H9 (cell line): ENCODE measurements around the gene ATCAY. TPM values are rescaled to one million over a fixed set of nuclear protein-coding genes. Genes with fewer than 3 reads are reported as not detected.

Source experiments
- DNase-seq: peaks from one replicate; pipeline ENCODE4 v3.0.0-alpha.2; 2017
- H2AFZ ChIP-seq: one replicate; pipeline ENCODE4 v1.6.1; 2013; ENCODE audit warnings: mild to moderate bottlenecking, low read length, control low read depth, moderate library complexity
- H2AK5ac ChIP-seq: 2 replicates; pipeline ENCODE4 v1.6.1; 2013; ENCODE audit warnings: low read length, control low read depth, mixed read lengths; ENCODE audit not compliant: insufficient read length
- H2BK120ac ChIP-seq: one replicate; pipeline ENCODE4 v1.6.1; 2013; ENCODE audit warnings: low read depth, mild to moderate bottlenecking, low read length, control low read depth, inconsistent platforms; ENCODE audit not compliant: poor library complexity, severe bottlenecking
- H2BK12ac ChIP-seq: 2 replicates; pipeline ENCODE4 v1.6.1; 2013; ENCODE audit warnings: low read length, control low read depth, mixed read lengths, low read depth; ENCODE audit not compliant: insufficient read length
- H2BK15ac ChIP-seq: 2 replicates; pipeline ENCODE4 v1.6.1; 2013; ENCODE audit warnings: low read depth, low read length, control low read depth
- H2BK20ac ChIP-seq: one replicate; pipeline ENCODE4 v1.6.1; 2013; ENCODE audit warnings: low read depth, mild to moderate bottlenecking, low read length, control low read depth, inconsistent platforms; ENCODE audit not compliant: poor library complexity, severe bottlenecking
- H2BK5ac ChIP-seq: 2 replicates; pipeline ENCODE4 v1.6.1; 2013; ENCODE audit warnings: low read length, control low read depth, mixed read lengths; ENCODE audit not compliant: insufficient read length
- H3K14ac ChIP-seq: 2 replicates; pipeline ENCODE4 v1.6.1; 2013; ENCODE audit warnings: low read length, control low read depth; ENCODE audit not compliant: insufficient read depth
- H3K18ac ChIP-seq: 2 replicates; pipeline ENCODE4 v1.6.1; 2013; ENCODE audit warnings: low read depth, mild to moderate bottlenecking, mixed read lengths, low read length, control low read depth; ENCODE audit not compliant: insufficient read length
- H3K23ac ChIP-seq: 2 replicates; pipeline ENCODE4 v1.6.1; 2013; ENCODE audit warnings: low read length, control low read depth, mixed read lengths, low read depth; ENCODE audit not compliant: insufficient read length
- H3K23me2 ChIP-seq: 2 replicates; pipeline ENCODE4 v1.6.1; 2013; ENCODE audit warnings: low read depth, mild to moderate bottlenecking, mixed read lengths, low read length, control low read depth; ENCODE audit not compliant: insufficient read length, poor library complexity, severe bottlenecking
- H3K27ac ChIP-seq: 2 replicates; pipeline ENCODE4 v1.5.1; 2013; ENCODE audit warnings: low read length, control low read depth, mixed read lengths, low read depth; ENCODE audit not compliant: insufficient read length
- H3K27me3 ChIP-seq: 2 replicates; pipeline ENCODE4 v1.6.1; 2013; ENCODE audit warnings: low read length, control low read depth, inconsistent platforms; ENCODE audit not compliant: insufficient read depth
- H3K4ac ChIP-seq: 2 replicates; pipeline ENCODE4 v1.6.1; 2013; ENCODE audit warnings: low read depth, mild to moderate bottlenecking, control low read depth, inconsistent platforms, low read length, moderate library complexity
- H3K4me1 ChIP-seq: 2 replicates; pipeline ENCODE4 v1.6.1; 2013; ENCODE audit warnings: low read length, control low read depth, inconsistent platforms; ENCODE audit not compliant: insufficient read depth
- H3K4me2 ChIP-seq: 2 replicates; pipeline ENCODE4 v1.6.1; 2013; ENCODE audit warnings: low read length, control low read depth, mixed read lengths; ENCODE audit not compliant: insufficient read length, insufficient read depth
- H3K56ac ChIP-seq: 2 replicates; pipeline ENCODE4 v1.6.1; 2013; ENCODE audit warnings: low read depth, mild to moderate bottlenecking, mixed read lengths, low read length, control low read depth; ENCODE audit not compliant: insufficient read length
- H3K79me1 ChIP-seq: 2 replicates; pipeline ENCODE4 v1.6.1; 2013; ENCODE audit warnings: low read depth, mild to moderate bottlenecking, moderate library complexity, low read length, control low read depth, inconsistent platforms; ENCODE audit not compliant: insufficient read depth, poor library complexity, severe bottlenecking
- H3K79me2 ChIP-seq: 2 replicates; pipeline ENCODE4 v1.6.1; 2013; ENCODE audit warnings: low read length, control low read depth, inconsistent platforms; ENCODE audit not compliant: insufficient read depth
- H3K9ac ChIP-seq: 2 replicates; pipeline ENCODE4 v1.6.1; 2013; ENCODE audit warnings: low read length, control low read depth, mixed read lengths; ENCODE audit not compliant: insufficient read length; ENCODE audit errors: extremely low read depth
- H3K9me3 ChIP-seq: one replicate; pipeline ENCODE4 v1.6.1; 2013; ENCODE audit warnings: low read depth, low read length, inconsistent platforms; ENCODE audit not compliant: control insufficient read depth
- H3T11ph ChIP-seq: one replicate; pipeline ENCODE4 v1.6.1; 2013; ENCODE audit warnings: mild to moderate bottlenecking, low read length, control low read depth, inconsistent platforms
- H4K20me1 ChIP-seq: one replicate; pipeline ENCODE4 v1.6.1; 2013; ENCODE audit not compliant: control insufficient read depth, insufficient read length, insufficient read depth
- H4K5ac ChIP-seq: 2 replicates; pipeline ENCODE4 v1.6.1; 2013; ENCODE audit warnings: low read depth, mild to moderate bottlenecking, mixed read lengths, low read length, control low read depth; ENCODE audit not compliant: insufficient read length
- H4K8ac ChIP-seq: replicated peaks from 2 replicates; pipeline ENCODE4 v1.6.1; 2013; ENCODE audit warnings: low read length, control low read depth, mixed read lengths, low read depth; ENCODE audit not compliant: insufficient read length
- H4K91ac ChIP-seq: 2 replicates; pipeline ENCODE4 v1.6.1; 2013; ENCODE audit warnings: low read depth, mild to moderate bottlenecking, moderate library complexity, mixed read lengths, low read length, control low read depth; ENCODE audit not compliant: insufficient read length
- H3K27ac Mint-ChIP-seq, 3 experiments: 2 replicates in 2 of 3; 3 replicates in 1 of 3; pipeline ENCODE4 v1.8.0; 2020 to 2021; ENCODE audit warnings: mixed read lengths in 3 of 3, mild to moderate bottlenecking in 1 of 3, moderate library complexity in 1 of 3
- H3K27me3 Mint-ChIP-seq: 2 replicates; pipeline ENCODE4 v1.8.0; 2021; ENCODE audit warnings: low read depth, mild to moderate bottlenecking, moderate library complexity, mixed read lengths
- H3K36me3 Mint-ChIP-seq, 3 experiments: 2 replicates in 2 of 3; 3 replicates in 1 of 3; pipeline ENCODE4 v1.8.0; 2020 to 2021; ENCODE audit warnings: low read depth in 3 of 3, mixed read lengths in 3 of 3; ENCODE audit not compliant: insufficient read depth in 1 of 3
- H3K4me1 Mint-ChIP-seq, 2 experiments: 2 replicates each; pipeline ENCODE4 v1.8.0; 2020; ENCODE audit warnings: mixed read lengths in 2 of 2
- H3K4me3 Mint-ChIP-seq, 2 experiments: 2 replicates in 1 of 2; 3 replicates in 1 of 2; pipeline ENCODE4 v1.8.0; 2020 to 2021; ENCODE audit warnings: mild to moderate bottlenecking in 2 of 2, mixed read lengths in 2 of 2, moderate library complexity in 1 of 2
- H3K9me3 Mint-ChIP-seq, 2 experiments: 2 replicates in 1 of 2; 3 replicates in 1 of 2; pipeline ENCODE4 v1.8.0; 2020; ENCODE audit warnings: mild to moderate bottlenecking in 2 of 2, mixed read lengths in 2 of 2, moderate library complexity in 1 of 2
- WGBS: extraction: QIAGEN DNeasy Blood & Tissue Kit; methylation state at CpG from one replicate; pipeline ENCODE4 v1.1.7; 2013; ENCODE audit warnings: missing lambda C conversion rate, low lambda C conversion rate, mixed read lengths; ENCODE audit not compliant: insufficient read length; ENCODE audit errors: extremely low coverage; 5-methylcytosine and 5-hydroxymethylcytosine counted together
- total RNA-seq: library from RNA; stranded (reverse); gene quantifications from 2 replicates; pipeline ENCODE4 v1.2.1, GENCODE V29; 2021
- TF ChIP-seq, protein P1 (sequence below): fragments of 200-600 bp; sonication (generic); conservative IDR thresholded peaks from 3 replicates; pipeline ENCODE4 v1.8.0; 2021; ENCODE audit warnings: antibody characterized with exemption, mild to moderate bottlenecking

ATCAY gene
- total RNA-seq, 1 experiment from 2014 or later: 12.2 TPM

DNA sequence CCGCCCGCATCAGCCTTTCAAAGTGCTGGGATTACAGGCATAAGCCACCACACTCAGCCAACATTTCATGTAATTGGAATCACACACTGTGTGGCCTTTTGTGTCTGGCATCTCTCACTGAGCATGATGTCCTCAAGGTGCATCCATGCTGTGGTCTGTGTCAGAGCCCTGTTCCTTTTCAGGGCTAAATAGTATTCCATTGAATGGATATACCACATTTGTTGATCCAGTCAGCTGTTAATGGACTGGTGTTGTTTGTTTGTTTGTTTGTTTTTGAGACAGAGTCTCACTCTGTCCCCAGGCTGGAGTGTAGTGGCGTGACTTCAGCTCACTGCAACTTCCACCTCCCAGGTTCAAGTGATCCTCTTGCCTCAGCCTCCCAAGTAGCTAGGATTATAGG lies 17.9 kb downstream of the ATCAY start:
- Mint-ChIP-seq H3K4me1 (no peaks in the 10 kb centered on the region), H3K9me3 (peaks cover 5 to 9% of the 10 kb centered on the region in 2 experiments), H3K27ac (no peak overlapping the region), H3K4me3 (no peak overlapping the region), H3K36me3 (peaks cover 13 to 27% (median 16%) of the 10 kb centered on the region in 3 experiments), H3K27me3 (no peaks in the 10 kb centered on the region)
- Histone ChIP-seq H2BK15ac (no peak overlapping the region), H3K27ac (no peak overlapping the region), H2BK5ac (no peak overlapping the region), H3K4me2 (no peak overlapping the region), H2BK12ac (no peak overlapping the region), H3K14ac (no peak overlapping the region), H4K8ac (no peak overlapping the region), H3K4me1 (no peaks in the 10 kb centered on the region), H3K56ac (no peak overlapping the region), H4K5ac (no peak overlapping the region), H3K23ac (no peak overlapping the region), H3K79me2 (no peaks in the 10 kb centered on the region), H2AFZ (no peak overlapping the region), H4K91ac (no peak overlapping the region), H3K9me3 (peaks cover 7% of the 10 kb centered on the region), H3T11ph (no peak overlapping the region), H3K18ac (no peak overlapping the region), H3K79me1 (no peaks in the 10 kb centered on the region), H2BK20ac (no peak overlapping the region), H3K4ac (no peak overlapping the region), H2AK5ac (no peak overlapping the region), H3K27me3 (no peaks in the 10 kb centered on the region), H4K20me1 (no peaks in the 10 kb centered on the region), H3K9ac (no peak overlapping the region), H2BK120ac (no peak overlapping the region), H3K23me2 (no peaks in the 10 kb centered on the region)
- no peak for DNase-seq
- WGBS: no CpG with 5 or more reads among the region's 3 CpGs
- TF ChIP-seq, protein P1, sequence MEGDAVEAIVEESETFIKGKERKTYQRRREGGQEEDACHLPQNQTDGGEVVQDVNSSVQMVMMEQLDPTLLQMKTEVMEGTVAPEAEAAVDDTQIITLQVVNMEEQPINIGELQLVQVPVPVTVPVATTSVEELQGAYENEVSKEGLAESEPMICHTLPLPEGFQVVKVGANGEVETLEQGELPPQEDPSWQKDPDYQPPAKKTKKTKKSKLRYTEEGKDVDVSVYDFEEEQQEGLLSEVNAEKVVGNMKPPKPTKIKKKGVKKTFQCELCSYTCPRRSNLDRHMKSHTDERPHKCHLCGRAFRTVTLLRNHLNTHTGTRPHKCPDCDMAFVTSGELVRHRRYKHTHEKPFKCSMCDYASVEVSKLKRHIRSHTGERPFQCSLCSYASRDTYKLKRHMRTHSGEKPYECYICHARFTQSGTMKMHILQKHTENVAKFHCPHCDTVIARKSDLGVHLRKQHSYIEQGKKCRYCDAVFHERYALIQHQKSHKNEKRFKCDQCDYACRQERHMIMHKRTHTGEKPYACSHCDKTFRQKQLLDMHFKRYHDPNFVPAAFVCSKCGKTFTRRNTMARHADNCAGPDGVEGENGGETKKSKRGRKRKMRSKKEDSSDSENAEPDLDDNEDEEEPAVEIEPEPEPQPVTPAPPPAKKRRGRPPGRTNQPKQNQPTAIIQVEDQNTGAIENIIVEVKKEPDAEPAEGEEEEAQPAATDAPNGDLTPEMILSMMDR: no peak
